ENCODE results near the gene SLC13A4.
A peak's percentile ranks its signal among the peaks of the same experiment; 100 is the strongest.
"Not testable (repeated sequence)": the region's sequence is repeated elsewhere in the genome, so short reads cannot be mapped to it uniquely, and the experiment has no call there.

SLC13A4 gene

DNA sequence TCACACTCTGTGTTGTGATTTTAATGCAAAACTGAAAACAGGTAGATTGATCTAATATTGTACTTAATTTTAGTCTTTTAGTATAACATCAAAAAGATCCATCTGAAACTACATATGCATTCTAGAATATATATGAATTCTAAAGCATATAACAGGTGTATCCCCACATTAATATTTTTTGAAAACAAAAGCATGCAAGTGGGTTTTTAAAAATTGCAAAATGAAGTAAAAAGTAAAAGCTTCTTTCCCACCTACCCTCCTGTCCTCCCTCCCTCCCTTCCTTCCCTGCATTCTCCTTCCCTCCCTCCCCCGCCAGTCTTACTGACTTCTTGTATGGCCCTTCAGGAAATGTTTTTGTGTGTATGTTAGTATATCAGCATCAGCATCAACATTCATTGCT, 80.2 kb downstream of the SLC13A4 start:
- Histone ChIP-seq H3K27me3 (no peaks in the 10 kb centered on the region), H3K4me1 (peaks cover 6% of the 10 kb centered on the region; the same call in 1 of the 2 replicates), H3K9me3 (no peaks in the 10 kb centered on the region), H3K36me3 (peaks cover 53% of the 10 kb centered on the region), H3K4me3 (ENCODE audit: low read depth, low read length) (no peak overlapping the region)
- TF ChIP-seq, protein P1, sequence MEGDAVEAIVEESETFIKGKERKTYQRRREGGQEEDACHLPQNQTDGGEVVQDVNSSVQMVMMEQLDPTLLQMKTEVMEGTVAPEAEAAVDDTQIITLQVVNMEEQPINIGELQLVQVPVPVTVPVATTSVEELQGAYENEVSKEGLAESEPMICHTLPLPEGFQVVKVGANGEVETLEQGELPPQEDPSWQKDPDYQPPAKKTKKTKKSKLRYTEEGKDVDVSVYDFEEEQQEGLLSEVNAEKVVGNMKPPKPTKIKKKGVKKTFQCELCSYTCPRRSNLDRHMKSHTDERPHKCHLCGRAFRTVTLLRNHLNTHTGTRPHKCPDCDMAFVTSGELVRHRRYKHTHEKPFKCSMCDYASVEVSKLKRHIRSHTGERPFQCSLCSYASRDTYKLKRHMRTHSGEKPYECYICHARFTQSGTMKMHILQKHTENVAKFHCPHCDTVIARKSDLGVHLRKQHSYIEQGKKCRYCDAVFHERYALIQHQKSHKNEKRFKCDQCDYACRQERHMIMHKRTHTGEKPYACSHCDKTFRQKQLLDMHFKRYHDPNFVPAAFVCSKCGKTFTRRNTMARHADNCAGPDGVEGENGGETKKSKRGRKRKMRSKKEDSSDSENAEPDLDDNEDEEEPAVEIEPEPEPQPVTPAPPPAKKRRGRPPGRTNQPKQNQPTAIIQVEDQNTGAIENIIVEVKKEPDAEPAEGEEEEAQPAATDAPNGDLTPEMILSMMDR (IDR thresholded peaks at IDR 0.05; ENCODE audit: low read depth, low read length) = no peak
- no peak for DNase-seq

DNA sequence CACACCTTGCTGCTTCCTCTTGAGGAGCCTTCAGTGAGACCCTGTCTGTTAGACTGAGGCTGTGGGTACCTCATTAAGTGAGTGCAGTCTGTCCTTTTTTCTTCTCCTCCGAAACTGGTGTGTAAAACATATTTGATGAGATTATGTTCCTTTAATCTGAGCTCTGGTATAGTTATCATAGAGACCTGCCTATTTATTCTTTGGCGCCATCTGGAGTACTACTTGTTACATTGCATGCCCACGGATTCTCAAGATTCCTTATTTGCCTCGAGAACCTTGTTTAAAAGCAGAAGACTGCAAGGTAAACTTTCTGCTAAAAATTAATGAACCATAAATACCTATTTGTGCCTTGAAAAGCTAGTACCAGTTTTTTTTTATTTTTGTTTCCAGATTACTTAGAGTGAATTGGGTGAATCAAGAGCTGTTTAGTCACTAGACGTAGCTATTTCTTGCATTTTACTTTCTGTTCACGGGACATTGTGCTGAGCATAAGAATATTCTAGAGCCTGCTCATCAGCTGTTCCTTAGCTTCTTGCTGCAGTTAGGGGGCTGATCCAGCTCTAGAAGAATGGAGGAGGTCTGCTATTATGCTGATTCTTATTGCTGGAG, 82.6 kb downstream of the SLC13A4 start:
- TF ChIP-seq, protein P1 (IDR thresholded peaks at IDR 0.05; ENCODE audit: low read depth, low read length) = peak; percentile 70
- peaks cover 62% of the 10 kb centered on the region for H3K36me3 ChIP-seq
- H3K4me1 ChIP-seq = peaks cover 6% of the 10 kb centered on the region; the same call in 1 of the 2 replicates
- H3K27me3 ChIP-seq = no peaks in the 10 kb centered on the region
- DNase-seq = peak; percentile 24
- no peak overlapping the region for H3K4me3 ChIP-seq (ENCODE audit: low read depth, low read length)
- no peaks in the 10 kb centered on the region for H3K9me3 ChIP-seq

DNA sequence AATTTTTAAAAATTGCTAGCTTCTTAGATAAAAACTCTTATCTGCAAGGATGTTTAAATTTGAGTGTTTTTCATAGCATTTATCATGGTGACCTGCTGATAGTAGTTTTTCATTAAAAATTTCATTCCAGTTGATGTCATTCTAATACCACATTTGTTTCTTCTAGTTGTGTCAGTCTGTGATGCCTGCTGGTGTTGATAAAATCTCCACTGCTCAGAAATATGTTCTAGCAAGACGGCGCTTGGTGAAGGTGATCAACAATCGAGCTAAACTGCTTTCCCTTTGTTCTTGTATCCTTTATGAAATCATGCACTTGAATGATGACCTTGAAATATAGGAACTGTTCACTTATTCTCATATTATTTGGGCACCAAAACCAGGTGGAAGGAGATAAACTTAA, 83.3 kb downstream of the SLC13A4 start:
- H3K4me1 ChIP-seq = peaks cover 6% of the 10 kb centered on the region; the same call in 1 of the 2 replicates
- no peak overlapping the region for H3K4me3 ChIP-seq (ENCODE audit: low read depth, low read length)
- no peak for DNase-seq
- no peaks in the 10 kb centered on the region for H3K27me3 ChIP-seq
- TF ChIP-seq, protein P1 (IDR thresholded peaks at IDR 0.05; ENCODE audit: low read depth, low read length) = no peak
- H3K36me3 ChIP-seq = peaks cover 69% of the 10 kb centered on the region
- no peaks in the 10 kb centered on the region for H3K9me3 ChIP-seq

- no peaks in the 10 kb centered on the region for H3K9me3 ChIP-seq
- no peak for DNase-seq
- H3K36me3 ChIP-seq = peaks cover 69% of the 10 kb centered on the region
- H3K4me1 ChIP-seq = peaks cover 6% of the 10 kb centered on the region; the same call in 1 of the 2 replicates
- H3K4me3 ChIP-seq (ENCODE audit: low read depth, low read length) = no peak overlapping the region
- H3K27me3 ChIP-seq = no peaks in the 10 kb centered on the region
- TF ChIP-seq, protein P1 (IDR thresholded peaks at IDR 0.05; ENCODE audit: low read depth, low read length) = no peak
Measured at GRCh38 chr7:135644154-135644553, 83.8 kb downstream of the SLC13A4 start.

DNA sequence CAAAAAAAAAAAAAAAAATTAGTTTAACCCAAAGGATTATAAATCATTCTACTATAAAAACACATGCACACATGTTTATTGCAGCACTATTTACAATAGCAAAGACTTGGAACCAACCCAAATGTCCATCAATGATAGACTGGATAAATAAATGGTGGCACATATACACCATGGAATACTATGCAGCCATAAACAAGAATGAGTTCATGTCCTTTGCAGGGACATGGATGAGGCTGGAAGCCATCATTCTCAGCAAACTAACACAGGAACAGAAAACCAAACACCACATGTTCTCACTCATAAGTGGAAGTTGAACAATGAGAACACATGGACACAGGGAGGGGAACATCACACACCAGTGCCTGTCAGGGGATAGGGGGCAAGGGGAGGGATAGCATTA, 88.3 kb downstream of the SLC13A4 start:
- not testable (repeated sequence) for H3K4me3 ChIP-seq (ENCODE audit: low read depth, low read length); H3K4me1 ChIP-seq; H3K9me3 ChIP-seq; H3K27me3 ChIP-seq; DNase-seq
- peaks cover 75% of the 10 kb centered on the region for H3K36me3 ChIP-seq

- DNase-seq = no peak
- TF ChIP-seq, protein P1 (IDR thresholded peaks at IDR 0.05; ENCODE audit: low read depth, low read length) = no peak
- H3K9me3 ChIP-seq = no peaks in the 10 kb centered on the region
- no peak overlapping the region for H3K4me3 ChIP-seq (ENCODE audit: low read depth, low read length)
- no peaks in the 10 kb centered on the region for H3K4me1 ChIP-seq
- H3K27me3 ChIP-seq = no peaks in the 10 kb centered on the region
- peaks cover 82% of the 10 kb centered on the region for H3K36me3 ChIP-seq
Measured at GRCh38 chr7:135634191-135634878, 93.7 kb downstream of the SLC13A4 start.
